HEK293T (cell line): ENCODE data around the gene ELOVL6.
A peak's percentile ranks its signal among the peaks of the same experiment; 100 is the strongest.
"Not testable (repeated sequence)": the region's sequence is repeated elsewhere in the genome, so short reads cannot be mapped to it uniquely, and the experiment has no call there.

Experiments
- CTCF ChIA-PET: fragments of 350-600 bp; formaldehyde crosslinking; extraction: SDS; loops from one replicate; lab custom pipeline; 2021; ENCODE audit warnings: antibody characterized with exemption, inconsistent platforms; lab: Yijun Ruan, JAX
- POLR2A ChIA-PET: fragments of 350-600 bp; formaldehyde crosslinking; extraction: SDS; loops from one replicate; lab custom pipeline; 2020; ENCODE audit warnings: antibody characterized with exemption, inconsistent platforms; lab: Yijun Ruan, JAX
- DNase-seq: peaks from one replicate; pipeline ENCODE4 v3.0.0; 2012; ENCODE audit warnings: mixed read lengths; ENCODE audit errors: extremely low spot score
- ARNT ChIP-seq: fragments of 450-650 bp; IDR thresholded peaks from 2 replicates; pipeline ENCODE4 v1.6.1; 2017; ENCODE audit warnings: mild to moderate bottlenecking
- BHLHE40 ChIP-seq: fragments of 450-650 bp; IDR thresholded peaks from 2 replicates; pipeline ENCODE4 v1.6.1; 2016; ENCODE audit warnings: mild to moderate bottlenecking, moderate library complexity, borderline replicate concordance
- CTBP1 ChIP-seq: fragments of 450-650 bp; IDR thresholded peaks from 2 replicates; pipeline ENCODE4 v1.6.1; 2016; ENCODE audit warnings: borderline replicate concordance
- ELF4 ChIP-seq: fragments of 450-650 bp; IDR thresholded peaks from 2 replicates; pipeline ENCODE4 v1.6.1; 2017; ENCODE audit warnings: antibody characterized with exemption
- FOXA1 ChIP-seq: fragments of 450-650 bp; IDR thresholded peaks from 2 replicates; pipeline ENCODE4 v1.6.1; 2016; ENCODE audit warnings: mild to moderate bottlenecking
- FOXK2 ChIP-seq: fragments of 450-650 bp; IDR thresholded peaks from 2 replicates; pipeline ENCODE4 v1.6.1; 2016; ENCODE audit warnings: mild to moderate bottlenecking
- FOXM1 ChIP-seq: fragments of 450-650 bp; IDR thresholded peaks from 2 replicates; pipeline ENCODE4 v1.6.1; 2017; ENCODE audit warnings: mild to moderate bottlenecking, borderline replicate concordance
- HDGF ChIP-seq: fragments of 450-650 bp; IDR thresholded peaks from 2 replicates; pipeline ENCODE4 v1.6.1; 2017; ENCODE audit warnings: antibody characterized with exemption, borderline replicate concordance
- L3MBTL2 ChIP-seq: fragments of 450-650 bp; conservative IDR thresholded peaks from 2 replicates; pipeline ENCODE4 v1.6.1; 2016; ENCODE audit warnings: mild to moderate bottlenecking
- LEF1 ChIP-seq: fragments of 450-650 bp; IDR thresholded peaks from 2 replicates; pipeline ENCODE4 v1.6.1; 2017; ENCODE audit warnings: mild to moderate bottlenecking, borderline replicate concordance
- NFRKB ChIP-seq: fragments of 450-650 bp; IDR thresholded peaks from 2 replicates; pipeline ENCODE4 v1.6.1; 2016; ENCODE audit warnings: mild to moderate bottlenecking, moderate library complexity
- PKNOX1 ChIP-seq: fragments of 450-650 bp; IDR thresholded peaks from 2 replicates; pipeline ENCODE4 v1.6.1; 2016
- SP1 ChIP-seq: fragments of 450-650 bp; IDR thresholded peaks from 2 replicates; pipeline ENCODE4 v1.6.1; 2017
- SUZ12 ChIP-seq: fragments of 450-650 bp; IDR thresholded peaks from 2 replicates; pipeline ENCODE4 v1.6.1; 2016; ENCODE audit warnings: mild to moderate bottlenecking
- TARDBP ChIP-seq: fragments of 450-650 bp; IDR thresholded peaks from 2 replicates; pipeline ENCODE4 v1.6.1; 2016
- ZNF384 ChIP-seq: fragments of 450-650 bp; IDR thresholded peaks from 2 replicates; pipeline ENCODE4 v1.6.1; 2016

Gene ELOVL6

DNA sequence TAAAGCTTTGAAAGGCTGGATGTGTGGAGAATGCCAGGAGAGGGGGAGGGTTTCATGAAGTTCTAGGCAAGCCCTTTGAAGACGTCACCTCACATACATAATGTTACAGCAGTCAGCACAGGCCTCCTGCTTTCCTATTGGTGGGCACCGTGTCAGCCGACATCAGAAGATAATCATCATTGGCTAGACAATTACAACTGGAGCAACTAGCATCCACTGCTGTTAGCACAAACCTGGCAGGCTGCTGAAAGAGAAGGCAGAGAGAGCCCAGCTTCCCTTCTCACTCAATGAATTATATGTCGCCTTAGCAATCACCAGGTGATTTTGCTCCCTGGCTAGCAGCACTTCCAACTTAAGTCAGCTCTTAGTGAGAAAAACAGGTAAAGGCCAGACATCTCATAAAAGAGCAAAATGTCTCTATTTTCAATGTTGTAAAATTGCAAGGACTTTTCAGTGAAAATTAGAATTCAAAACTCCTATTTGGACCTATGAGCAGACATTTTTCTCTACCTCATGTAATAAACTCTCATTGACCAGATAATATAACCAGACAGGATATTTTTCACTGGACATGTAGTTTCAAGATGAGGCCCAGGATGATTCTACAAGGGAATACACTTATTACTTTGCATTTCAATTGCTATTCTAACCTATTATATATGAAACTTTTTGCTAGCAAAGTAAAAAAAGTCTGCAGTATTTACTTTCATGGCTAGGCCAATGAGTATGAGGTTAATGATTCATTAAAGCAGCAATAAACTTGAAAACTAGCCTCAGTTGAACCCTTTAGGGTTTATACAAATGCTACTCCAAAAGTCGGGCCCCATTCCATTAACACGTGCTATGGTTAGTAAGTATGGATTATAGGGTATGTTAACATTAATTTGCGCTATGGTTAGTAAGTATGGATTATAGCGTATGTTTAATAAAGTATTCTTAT, 4.3 kb downstream of the ELOVL6 start:
- TF ChIP-seq FOXM1, result no peak
- TF ChIP-seq PKNOX1, result peak; percentile 82
- TF ChIP-seq TARDBP, result no peak
- TF ChIP-seq CTBP1, result no peak
- peak; percentile 29; the same call in 1 of the 2 replicates for TF ChIP-seq ELF4
- no peak for TF ChIP-seq ZNF384
- DNase-seq, result peak; percentile 78
- ChIA-PET CTCF (interaction anchor here (0.9 kb wide), 1 partner anchor 195 kb away, joined by 3 read pairs; no protein-coding TSS in a partner anchor), POLR2A (interaction anchor here (0.9 to 1.1 kb wide), 2 partner anchors 11 to 40 kb away, joined by 4 to 6 read pairs; no protein-coding TSS in a partner anchor)

GRCh38 chr4:110193287-110193686, 5.1 kb downstream of the ELOVL6 start:
- ChIA-PET POLR2A (interaction anchor here (0.6 to 1.1 kb wide), 3 partner anchors 10 to 121 kb away, joined by 3 to 6 read pairs (median 4); no protein-coding TSS in a partner anchor), CTCF (interaction anchor here (0.9 kb wide), 1 partner anchor 195 kb away, joined by 3 read pairs; no protein-coding TSS in a partner anchor)
- DNase-seq, result not testable (repeated sequence)

DNA sequence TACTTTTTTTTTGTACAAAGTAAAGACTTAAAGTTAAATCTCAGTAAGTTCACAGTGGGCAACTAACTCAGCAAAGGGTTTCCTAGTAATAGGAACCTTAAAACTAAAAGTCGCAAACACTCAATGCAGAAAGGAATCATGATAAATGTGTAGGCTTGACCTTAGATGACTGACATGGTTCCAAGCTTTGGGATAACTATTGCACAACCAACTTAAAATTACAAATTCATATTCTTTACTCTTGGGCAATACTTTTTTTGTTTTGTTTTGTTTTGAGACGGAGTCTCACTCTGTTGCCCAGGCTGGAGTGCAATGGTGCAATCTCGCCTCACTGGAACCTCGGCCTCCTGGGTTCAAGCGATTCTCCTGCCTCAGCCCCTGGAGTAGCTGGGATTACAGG, 8.2 kb downstream of the ELOVL6 start:
- CTCF ChIA-PET, result interaction anchor here (0.8 kb wide), 1 partner anchor 26 kb away, joined by 4 read pairs; no protein-coding TSS in a partner anchor
- no peak for DNase-seq
- POLR2A ChIA-PET, result no interaction called here
- no peak for TF ChIP-seq PKNOX1
- no peak for TF ChIP-seq TARDBP
- no peak for TF ChIP-seq L3MBTL2
- TF ChIP-seq ARNT, result no peak
- TF ChIP-seq SUZ12, result no peak
- TF ChIP-seq FOXK2, result no peak
- TF ChIP-seq BHLHE40, result no peak
- TF ChIP-seq ELF4, result no peak
- no peak for TF ChIP-seq CTBP1
- no peak for TF ChIP-seq HDGF
- TF ChIP-seq LEF1, result no peak
- no peak for TF ChIP-seq ZNF384
- TF ChIP-seq NFRKB, result no peak
- TF ChIP-seq FOXA1, result no peak
- TF ChIP-seq FOXM1, result no peak
- no peak for TF ChIP-seq SP1

GRCh38 chr4:110188113-110188512, 10.3 kb downstream of the ELOVL6 start:
- CTCF ChIA-PET, result no interaction called here
- POLR2A ChIA-PET, result no interaction called here
- TF ChIP-seq FOXK2 (no peak), FOXM1 (no peak), HDGF (no peak), SP1 (no peak), CTBP1 (no peak), BHLHE40 (no peak), PKNOX1 (no peak)
- no peak for DNase-seq

DNA sequence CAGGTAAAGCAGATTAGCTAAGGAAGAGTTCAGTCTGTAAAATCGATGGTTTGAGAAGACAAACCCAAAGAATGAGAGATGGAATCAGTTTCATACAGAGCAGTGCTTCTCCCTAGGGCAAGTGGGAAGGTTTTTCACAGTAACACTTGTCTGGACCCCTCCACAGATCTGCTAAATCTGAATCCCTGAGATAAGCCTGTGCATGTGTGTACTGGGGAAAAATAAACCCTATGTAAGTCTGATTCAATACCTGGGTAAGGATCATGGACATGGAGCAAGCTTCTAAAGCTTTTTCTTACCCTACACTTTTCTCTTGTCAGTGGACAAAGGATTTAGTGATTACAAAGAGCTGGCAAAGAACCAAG, 13.6 kb downstream of the ELOVL6 start:
- no peak for DNase-seq
- CTCF ChIA-PET, result no interaction called here
- TF ChIP-seq L3MBTL2, result no peak
- no peak for TF ChIP-seq PKNOX1
- TF ChIP-seq NFRKB, result no peak
- no peak for TF ChIP-seq BHLHE40
- no peak for TF ChIP-seq ZNF384
- no peak for TF ChIP-seq ELF4
- no peak for TF ChIP-seq SP1
- TF ChIP-seq FOXK2, result no peak
- no peak for TF ChIP-seq FOXM1
- TF ChIP-seq HDGF, result no peak
- no peak for TF ChIP-seq ARNT
- TF ChIP-seq TARDBP, result no peak
- TF ChIP-seq FOXA1, result no peak
- TF ChIP-seq CTBP1, result no peak
- no peak for TF ChIP-seq LEF1
- TF ChIP-seq SUZ12, result no peak
- POLR2A ChIA-PET, result interaction anchor here (0.9 kb wide), 1 partner anchor 14 kb away, joined by 5 read pairs; the partner anchor contains the start of gene ELOVL6
